Activated naive CD8-positive, alpha-beta T cell treated with anti-CD3 and anti-CD28 coated beads, Interleukin-2, amount 50 U/mL, for 24 hours (primary cell): ENCODE data around the gene MKX.

Source experiments
- ATAC-seq: fragments of 150-1000 bp; cut with Tn5 transposase; one replicate; pipeline ENCODE4 v1.10.0; 2021
- DNase-seq: peaks from one replicate; pipeline ENCODE4 v3.0.0; 2021
- H3K27ac Mint-ChIP-seq: one replicate; pipeline ENCODE4 v1.8.0; 2021; ENCODE audit warnings: mild to moderate bottlenecking, mixed read lengths
- H3K27me3 Mint-ChIP-seq: one replicate; pipeline ENCODE4 v1.8.0; 2021; ENCODE audit warnings: mixed read lengths
- H3K36me3 Mint-ChIP-seq: one replicate; pipeline ENCODE4 v1.8.0; 2021; ENCODE audit warnings: low read depth, mixed read lengths
- H3K4me1 Mint-ChIP-seq: one replicate; pipeline ENCODE4 v1.8.0; 2021; ENCODE audit warnings: mixed read lengths
- H3K4me3 Mint-ChIP-seq: one replicate; pipeline ENCODE4 v1.8.0; 2021; ENCODE audit warnings: mild to moderate bottlenecking, moderate library complexity, mixed read lengths
- H3K9me3 Mint-ChIP-seq: one replicate; pipeline ENCODE4 v1.8.0; 2021; ENCODE audit warnings: mixed read lengths

MKX gene

DNA sequence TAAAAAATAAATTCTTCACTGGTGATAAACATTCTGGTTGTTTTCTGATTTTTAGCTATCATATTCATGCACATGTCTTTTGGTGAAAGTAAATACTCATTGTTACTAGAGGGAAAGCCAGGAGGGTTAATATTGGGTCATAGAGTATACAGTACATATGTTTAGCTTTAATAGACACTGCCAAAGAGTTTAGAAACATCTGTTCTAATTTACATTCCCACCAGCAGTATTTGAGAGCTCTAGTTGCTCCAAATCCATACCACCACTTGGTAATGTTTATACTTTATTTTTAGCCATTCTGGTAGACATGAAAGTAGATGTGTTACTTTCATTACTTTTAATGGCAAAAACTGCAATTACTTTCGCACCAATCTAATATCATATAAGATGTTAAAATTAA is 108.8 kb downstream of the MKX start:
- H3K27me3 Mint-ChIP-seq, result peaks cover 2% of the 10 kb centered on the region
- no peaks in the 10 kb centered on the region for H3K4me1 Mint-ChIP-seq
- DNase-seq (no peak), ATAC-seq (no peak)
- no peak overlapping the region for H3K4me3 Mint-ChIP-seq
- H3K36me3 Mint-ChIP-seq, result no peaks in the 10 kb centered on the region
- H3K9me3 Mint-ChIP-seq, result no peaks in the 10 kb centered on the region
- no peak overlapping the region for H3K27ac Mint-ChIP-seq

DNA sequence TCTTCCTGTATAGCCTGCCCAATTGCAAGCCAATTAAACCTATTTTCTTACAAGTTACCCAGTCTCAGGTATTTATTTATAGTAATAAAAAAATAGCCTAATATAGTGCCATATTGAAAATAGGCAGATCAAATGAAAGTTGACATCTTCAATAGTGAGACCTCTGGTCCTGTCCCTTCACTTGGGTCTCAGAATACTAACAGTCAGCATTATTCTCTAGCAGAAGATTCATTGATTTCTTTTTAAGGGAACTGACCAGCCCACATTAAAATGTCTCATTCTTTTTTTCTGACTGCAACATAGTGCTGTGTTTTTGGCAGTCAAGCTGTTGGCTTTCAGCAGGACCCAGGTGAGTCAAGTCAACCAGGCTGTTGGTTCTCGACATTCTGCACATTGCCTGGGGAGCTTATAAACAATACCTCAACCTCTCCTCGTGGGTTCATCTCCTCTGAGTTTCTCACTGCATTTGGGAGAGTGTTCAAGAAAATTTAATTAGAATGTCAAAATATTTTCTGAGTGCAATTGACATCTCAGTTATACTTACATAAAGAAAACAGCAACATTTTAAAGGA is 109.8 kb downstream of the MKX start:
- DNase-seq (no peak), ATAC-seq (no peak)
- no peaks in the 10 kb centered on the region for H3K9me3 Mint-ChIP-seq
- H3K27ac Mint-ChIP-seq, result no peak overlapping the region
- no peaks in the 10 kb centered on the region for H3K36me3 Mint-ChIP-seq
- H3K27me3 Mint-ChIP-seq, result no peaks in the 10 kb centered on the region
- no peaks in the 10 kb centered on the region for H3K4me1 Mint-ChIP-seq
- no peak overlapping the region for H3K4me3 Mint-ChIP-seq

GRCh38 chr10:27635290-27635689 is 110.3 kb downstream of the MKX start:
- no peaks in the 10 kb centered on the region for H3K27me3 Mint-ChIP-seq
- H3K27ac Mint-ChIP-seq, result no peak overlapping the region
- H3K4me1 Mint-ChIP-seq, result no peaks in the 10 kb centered on the region
- no peaks in the 10 kb centered on the region for H3K9me3 Mint-ChIP-seq
- no peak for DNase-seq
- H3K36me3 Mint-ChIP-seq, result no peaks in the 10 kb centered on the region
- H3K4me3 Mint-ChIP-seq, result no peak overlapping the region
- no peak for ATAC-seq

DNA sequence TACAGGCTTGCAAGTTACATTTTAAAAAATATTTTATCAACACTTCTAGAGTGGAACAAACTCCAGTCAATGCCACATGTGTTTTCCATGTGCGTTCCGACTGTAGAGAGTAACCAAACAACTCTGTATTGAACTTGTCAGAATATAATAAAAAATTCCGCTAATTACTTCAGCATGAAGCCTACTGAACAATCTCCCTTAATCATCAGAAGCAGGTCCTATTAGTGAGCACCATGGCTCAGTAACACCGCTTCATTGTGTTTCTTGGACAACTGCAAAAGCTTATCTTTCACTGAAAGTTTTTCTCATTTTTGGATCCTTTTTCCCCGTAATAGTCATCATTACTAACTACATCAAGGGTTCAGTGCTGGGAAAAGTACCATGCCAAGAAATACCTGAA is 117.0 kb downstream of the MKX start:
- no peaks in the 10 kb centered on the region for H3K4me1 Mint-ChIP-seq
- peaks cover 3% of the 10 kb centered on the region for H3K27me3 Mint-ChIP-seq
- H3K9me3 Mint-ChIP-seq, result no peaks in the 10 kb centered on the region
- no peak for ATAC-seq
- H3K27ac Mint-ChIP-seq, result no peak overlapping the region
- no peak overlapping the region for H3K4me3 Mint-ChIP-seq
- no peaks in the 10 kb centered on the region for H3K36me3 Mint-ChIP-seq
- no peak for DNase-seq

DNA sequence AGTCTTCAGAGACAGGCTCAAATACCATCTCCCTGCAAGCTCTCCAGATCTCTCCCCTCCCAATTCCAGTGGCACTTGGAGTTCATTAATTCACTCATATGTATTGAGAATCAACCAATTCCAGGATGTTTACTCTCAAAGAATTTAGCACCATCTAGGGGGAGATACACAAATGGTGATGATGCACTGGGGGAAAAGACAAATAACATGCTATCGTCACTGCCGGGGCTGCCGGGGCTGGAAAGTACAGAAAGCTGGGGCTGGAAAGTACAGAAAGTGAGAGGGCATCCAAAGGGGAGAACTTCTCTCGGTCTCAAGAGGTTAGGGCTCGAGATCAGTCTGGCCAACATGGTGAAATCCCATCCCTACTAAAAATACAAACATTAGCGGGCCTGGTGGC is 118.7 kb downstream of the MKX start:
- Mint-ChIP-seq H3K36me3 (no peaks in the 10 kb centered on the region), H3K27ac (no peak overlapping the region), H3K4me1 (no peaks in the 10 kb centered on the region), H3K9me3 (no peaks in the 10 kb centered on the region), H3K27me3 (peaks cover 3% of the 10 kb centered on the region), H3K4me3 (no peak overlapping the region)
- no peak for DNase-seq
- ATAC-seq, result no peak

DNA sequence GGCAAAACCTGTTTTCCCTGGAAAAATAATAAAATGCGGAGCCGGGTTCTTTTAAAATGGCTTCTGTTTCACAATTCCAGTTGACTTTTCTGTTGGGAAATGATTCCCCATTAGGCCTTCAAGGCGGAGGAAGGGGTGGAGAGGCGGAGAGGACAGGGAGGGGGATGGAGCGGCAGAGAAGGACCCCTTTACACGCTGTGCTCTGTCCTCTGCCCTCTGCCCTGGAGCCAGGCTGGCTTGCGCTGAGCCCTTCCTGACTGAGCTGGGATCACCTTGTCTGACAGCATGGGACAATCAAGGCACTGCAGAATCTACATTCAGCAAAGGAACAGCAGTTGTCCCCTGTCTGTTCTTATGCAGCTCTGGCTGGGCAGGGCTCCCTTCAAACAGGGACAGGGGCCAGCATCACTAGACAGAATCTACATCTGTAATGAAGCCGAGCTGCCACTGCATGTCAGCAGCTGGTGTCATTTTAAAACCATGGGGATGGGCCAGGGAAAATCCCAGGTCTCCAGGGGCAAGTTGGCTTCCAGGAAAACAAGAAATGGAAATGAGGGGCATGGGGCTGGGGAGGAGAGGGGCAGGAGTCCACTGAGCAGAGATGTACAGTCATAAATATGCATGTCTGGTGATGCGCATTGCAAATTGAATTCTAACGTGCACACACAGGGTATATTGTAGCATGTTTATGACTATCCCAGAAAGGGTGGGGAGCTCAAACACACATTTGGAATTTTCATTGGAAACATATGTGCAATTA is 120.0 kb downstream of the MKX start:
- no peak overlapping the region for H3K4me3 Mint-ChIP-seq
- peaks cover 3% of the 10 kb centered on the region for H3K27me3 Mint-ChIP-seq
- no peaks in the 10 kb centered on the region for H3K4me1 Mint-ChIP-seq
- no peak overlapping the region for H3K27ac Mint-ChIP-seq
- H3K9me3 Mint-ChIP-seq, result no peaks in the 10 kb centered on the region
- H3K36me3 Mint-ChIP-seq, result no peaks in the 10 kb centered on the region
- ATAC-seq (no peak), DNase-seq (no peak)

DNA sequence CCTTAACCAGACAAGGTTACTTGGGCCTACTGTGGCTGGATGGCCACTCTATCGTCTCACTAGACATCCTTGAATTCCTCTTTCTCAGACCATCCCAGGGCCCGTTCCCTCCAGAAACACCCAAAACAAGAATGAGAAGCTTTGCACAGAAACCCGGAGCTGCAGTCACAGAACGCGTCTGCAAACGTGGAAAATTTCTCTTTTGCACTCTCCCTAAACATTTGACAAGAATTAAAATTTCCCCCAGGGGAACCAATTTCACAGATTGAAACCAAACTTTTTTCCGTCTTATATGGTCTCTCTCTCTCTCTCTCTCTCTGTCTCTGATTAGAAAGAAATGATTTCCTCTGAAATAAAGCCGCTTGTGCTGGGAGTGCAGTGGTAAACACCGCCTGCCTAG is 120.7 kb downstream of the MKX start:
- Mint-ChIP-seq H3K36me3 (no peaks in the 10 kb centered on the region), H3K4me1 (no peaks in the 10 kb centered on the region), H3K4me3 (no peak overlapping the region), H3K27ac (no peak overlapping the region), H3K9me3 (no peaks in the 10 kb centered on the region), H3K27me3 (peaks cover 3% of the 10 kb centered on the region)
- ATAC-seq (no peak), DNase-seq (no peak)
